NCI-H82 treated with DMSO at 0.1 percent for 48 hours (cell line): ENCODE measurements around the gene G6PC1.

Experiments
- DNase-seq: peaks from one replicate; lab custom pipeline; 2025; ENCODE audit not compliant: unreplicated experiment; lab: John Stamatoyannopoulos, UW

The G6PC1 gene

GRCh38 chr17:42929497-42929844, 28.9 kb downstream of the G6PC1 start:
- DNase-seq, result no peak

GRCh38 chr17:42937712-42938596, 37.4 kb downstream of the G6PC1 start:
- DNase-seq, result peak; percentile 34

- no peak for DNase-seq
These were observed 43.6 kb downstream of the G6PC1 start for GRCh38 chr17:42944211-42944610.

DNA sequence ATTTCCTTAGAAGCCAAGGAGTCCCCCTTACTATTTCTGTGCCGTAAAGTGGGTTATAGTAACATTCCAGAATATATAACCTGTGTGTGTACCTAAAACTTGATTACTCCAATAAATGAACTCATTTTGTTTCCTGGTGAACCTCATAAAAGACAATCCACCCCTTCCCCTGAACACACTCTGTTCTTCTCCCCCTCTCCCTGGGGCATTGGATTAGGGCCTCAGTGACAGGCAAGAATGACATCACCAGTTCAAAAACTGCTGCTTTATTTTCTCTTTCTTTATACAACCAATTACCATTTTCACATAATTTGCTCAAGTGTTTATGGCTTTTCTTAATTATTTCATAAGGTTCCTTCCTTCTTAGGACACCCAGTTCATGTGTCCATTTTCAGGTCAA, 46.2 kb downstream of the G6PC1 start:
- no peak for DNase-seq

DNA sequence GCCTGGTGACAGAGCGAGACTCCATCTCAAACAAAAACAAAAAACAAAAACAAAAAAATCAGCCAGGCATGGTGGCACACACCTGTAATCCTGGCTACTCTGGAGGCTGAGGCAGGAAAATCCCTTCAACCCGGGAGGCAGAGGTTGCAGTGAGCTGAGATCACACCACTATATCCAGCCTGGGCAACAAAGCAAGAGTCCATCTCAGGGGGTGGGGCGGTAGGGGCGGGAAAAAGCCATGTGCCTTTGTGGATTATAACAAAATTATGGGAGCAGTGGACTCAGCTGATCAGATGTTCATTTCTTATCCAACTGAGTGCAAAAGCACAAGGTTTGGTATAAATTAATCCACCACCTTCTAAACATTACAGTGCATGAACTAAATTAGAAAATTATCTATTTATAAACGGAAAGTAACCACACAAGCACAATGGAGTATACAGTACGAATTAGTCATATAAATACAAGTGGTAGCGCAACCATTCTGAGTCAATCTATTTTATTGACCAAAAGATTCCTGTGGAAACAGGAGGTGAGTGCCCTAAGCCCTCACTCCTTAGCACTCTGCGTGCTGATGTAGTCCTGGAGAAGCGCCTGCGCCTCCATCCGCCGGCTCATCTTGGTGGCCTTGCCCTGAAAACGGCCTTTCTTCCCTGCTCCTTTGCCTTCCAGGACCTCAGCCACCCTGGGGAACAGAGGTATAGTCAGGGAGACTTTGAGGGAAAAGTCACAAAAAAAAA, 49.6 kb downstream of the G6PC1 start:
- DNase-seq, result no peak
